K562 (cell line): Measurements from ENCODE around the gene NAB1. TPM values are rescaled to one million over a fixed set of nuclear protein-coding genes. Genes with fewer than 3 reads are reported as not detected.

Experiments
- FOXK2 ChIP-seq, 2 experiments: fragments of 450-650 bp; IDR thresholded peaks in 1 of 2; conservative IDR thresholded peaks in 1 of 2; 2 replicates each; pipeline ENCODE4 v1.6.1; 2016; ENCODE audit warnings: low read depth in 2 of 2, mild to moderate bottlenecking in 1 of 2
- HLTF ChIP-seq: fragments of 450-650 bp; IDR thresholded peaks from 2 replicates; pipeline ENCODE4 v1.6.1; 2016
- PHTF2 ChIP-seq: fragments of 250-450 bp; sonication (Bioruptor Pico); IDR thresholded peaks from 2 replicates; pipeline ENCODE4 v1.5.0; 2021; ENCODE audit warnings: mild to moderate bottlenecking
- PYGO2 ChIP-seq: fragments of 450-650 bp; IDR thresholded peaks from 2 replicates; pipeline ENCODE4 v1.6.1; 2016; ENCODE audit warnings: mild to moderate bottlenecking, missing genetic modification characterization, moderate library complexity, missing compliant biosample characterization
- ZEB2 ChIP-seq: fragments of 450-650 bp; IDR thresholded peaks from 2 replicates; pipeline ENCODE4 v1.6.1; 2016
- ZNF146 ChIP-seq: IDR thresholded peaks from one replicate; pipeline ENCODE4 v1.6.1; 2018; ENCODE audit warnings: missing compliant biosample characterization; ENCODE audit not compliant: unreplicated experiment
- ZNF436 ChIP-seq: fragments of 250-450, 450-650 bp; sonication (Bioruptor Pico); formaldehyde crosslinking; IDR thresholded peaks from 2 replicates; pipeline ENCODE4 v1.7.0; 2020; ENCODE audit warnings: mild to moderate bottlenecking
- ZNF785 ChIP-seq: fragments of 250-450 bp; sonication (Bioruptor Pico); IDR thresholded peaks from 2 replicates; pipeline ENCODE4 v1.4.0; 2020; ENCODE audit warnings: mild to moderate bottlenecking
- polyA plus RNA-seq, 8 experiments: library from polyadenylated mRNA; depleted of rRNA in 4 of 8; stranded (reverse) in 5 of 8; unstranded in 3 of 8; fragments of >200 nt; fragmentation: Nextera tagmentation in 2 of 8; fragmentation: Illumina TruSeq in 1 of 8; extraction: Ambion mirVana in 2 of 8; extraction: Trizol in 1 of 8; gene quantifications; 2 replicates each; pipeline versions ENCODE4 v1.2.1 to v1.2.3, GENCODE V29; 2011 to 2014; ENCODE audit warnings: inconsistent platforms in 1 of 8, missing spikeins in 1 of 8
- total RNA-seq, 7 experiments: library from RNA; depleted of rRNA in 6 of 7; stranded (reverse); fragments of >200 nt in 6 of 7; fragmentation: Illumina TruSeq in 2 of 7; extraction: Trizol in 2 of 7; gene quantifications; 2 replicates each; pipeline versions ENCODE4 v1.2.1 to v1.2.3, GENCODE V29; 2011 to 2021; ENCODE audit warnings: low replicate concordance in 1 of 7
- TF ChIP-seq, protein P1 (sequence below): fragments of 450-650 bp; IDR thresholded peaks from 2 replicates; pipeline ENCODE4 v1.6.1; 2016; ENCODE audit warnings: mild to moderate bottlenecking
- TF ChIP-seq, protein P2 (sequence below), 2 experiments: fragments of 150-350 bp in 1 of 2; IDR thresholded peaks; 2 replicates each; pipeline ENCODE4 v1.6.1; 2012 to 2016; ENCODE audit warnings: low read depth in 2 of 2, low read length in 2 of 2, mild to moderate bottlenecking in 1 of 2, moderate library complexity in 1 of 2
- TF ChIP-seq, protein P3 (sequence below): fragments of 450-650 bp; formaldehyde crosslinking; IDR thresholded peaks from 2 replicates; pipeline ENCODE4 v1.4.0; 2022; ENCODE audit warnings: mild to moderate bottlenecking, moderate library complexity
- TF ChIP-seq, protein P4 (sequence below): sonication (generic); formaldehyde crosslinking; IDR thresholded peaks from 2 replicates; pipeline ENCODE4 v1.8.0; 2022; ENCODE audit warnings: mild to moderate bottlenecking, missing genetic modification reagents

NAB1 gene
- total and polyA plus RNA-seq, 9 of the 15 experiments (the other 6 are each of a cell fraction or from before 2014, with no cell fraction given): 3.1 to 23.0 (median 16.3) TPM

DNA sequence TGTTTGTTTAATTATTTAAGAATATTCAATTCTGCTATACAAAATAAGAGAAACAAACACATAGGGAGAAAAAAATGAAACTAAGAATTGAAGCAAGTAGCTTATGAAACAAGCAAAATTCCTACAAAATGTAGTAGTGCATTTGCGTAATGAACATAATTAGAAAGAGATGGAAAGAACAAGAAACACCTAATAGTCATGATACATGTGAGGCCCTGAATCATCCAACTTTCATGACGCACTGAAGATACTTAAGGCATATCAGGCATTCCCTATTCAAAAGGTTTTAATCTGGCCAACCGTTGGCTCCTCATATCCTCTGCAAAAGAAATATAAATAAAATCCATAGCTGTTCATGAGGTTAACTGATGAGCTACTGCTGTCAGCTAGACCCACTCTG is 14.5 kb upstream of the NAB1 start (continued):
- TF ChIP-seq, protein P1, sequence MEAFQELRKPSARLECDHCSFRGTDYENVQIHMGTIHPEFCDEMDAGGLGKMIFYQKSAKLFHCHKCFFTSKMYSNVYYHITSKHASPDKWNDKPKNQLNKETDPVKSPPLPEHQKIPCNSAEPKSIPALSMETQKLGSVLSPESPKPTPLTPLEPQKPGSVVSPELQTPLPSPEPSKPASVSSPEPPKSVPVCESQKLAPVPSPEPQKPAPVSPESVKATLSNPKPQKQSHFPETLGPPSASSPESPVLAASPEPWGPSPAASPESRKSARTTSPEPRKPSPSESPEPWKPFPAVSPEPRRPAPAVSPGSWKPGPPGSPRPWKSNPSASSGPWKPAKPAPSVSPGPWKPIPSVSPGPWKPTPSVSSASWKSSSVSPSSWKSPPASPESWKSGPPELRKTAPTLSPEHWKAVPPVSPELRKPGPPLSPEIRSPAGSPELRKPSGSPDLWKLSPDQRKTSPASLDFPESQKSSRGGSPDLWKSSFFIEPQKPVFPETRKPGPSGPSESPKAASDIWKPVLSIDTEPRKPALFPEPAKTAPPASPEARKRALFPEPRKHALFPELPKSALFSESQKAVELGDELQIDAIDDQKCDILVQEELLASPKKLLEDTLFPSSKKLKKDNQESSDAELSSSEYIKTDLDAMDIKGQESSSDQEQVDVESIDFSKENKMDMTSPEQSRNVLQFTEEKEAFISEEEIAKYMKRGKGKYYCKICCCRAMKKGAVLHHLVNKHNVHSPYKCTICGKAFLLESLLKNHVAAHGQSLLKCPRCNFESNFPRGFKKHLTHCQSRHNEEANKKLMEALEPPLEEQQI: no peak
- TF ChIP-seq PHTF2 (CRISPR knock-in tag): no peak
- TF ChIP-seq, protein P2, sequence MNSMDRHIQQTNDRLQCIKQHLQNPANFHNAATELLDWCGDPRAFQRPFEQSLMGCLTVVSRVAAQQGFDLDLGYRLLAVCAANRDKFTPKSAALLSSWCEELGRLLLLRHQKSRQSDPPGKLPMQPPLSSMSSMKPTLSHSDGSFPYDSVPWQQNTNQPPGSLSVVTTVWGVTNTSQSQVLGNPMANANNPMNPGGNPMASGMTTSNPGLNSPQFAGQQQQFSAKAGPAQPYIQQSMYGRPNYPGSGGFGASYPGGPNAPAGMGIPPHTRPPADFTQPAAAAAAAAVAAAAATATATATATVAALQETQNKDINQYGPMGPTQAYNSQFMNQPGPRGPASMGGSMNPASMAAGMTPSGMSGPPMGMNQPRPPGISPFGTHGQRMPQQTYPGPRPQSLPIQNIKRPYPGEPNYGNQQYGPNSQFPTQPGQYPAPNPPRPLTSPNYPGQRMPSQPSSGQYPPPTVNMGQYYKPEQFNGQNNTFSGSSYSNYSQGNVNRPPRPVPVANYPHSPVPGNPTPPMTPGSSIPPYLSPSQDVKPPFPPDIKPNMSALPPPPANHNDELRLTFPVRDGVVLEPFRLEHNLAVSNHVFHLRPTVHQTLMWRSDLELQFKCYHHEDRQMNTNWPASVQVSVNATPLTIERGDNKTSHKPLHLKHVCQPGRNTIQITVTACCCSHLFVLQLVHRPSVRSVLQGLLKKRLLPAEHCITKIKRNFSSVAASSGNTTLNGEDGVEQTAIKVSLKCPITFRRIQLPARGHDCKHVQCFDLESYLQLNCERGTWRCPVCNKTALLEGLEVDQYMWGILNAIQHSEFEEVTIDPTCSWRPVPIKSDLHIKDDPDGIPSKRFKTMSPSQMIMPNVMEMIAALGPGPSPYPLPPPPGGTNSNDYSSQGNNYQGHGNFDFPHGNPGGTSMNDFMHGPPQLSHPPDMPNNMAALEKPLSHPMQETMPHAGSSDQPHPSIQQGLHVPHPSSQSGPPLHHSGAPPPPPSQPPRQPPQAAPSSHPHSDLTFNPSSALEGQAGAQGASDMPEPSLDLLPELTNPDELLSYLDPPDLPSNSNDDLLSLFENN (IDR thresholded peaks at IDR 0.05; ENCODE audit: low read depth in 2 of 2, low read length in 2 of 2): no peak
- TF ChIP-seq, protein P3, sequence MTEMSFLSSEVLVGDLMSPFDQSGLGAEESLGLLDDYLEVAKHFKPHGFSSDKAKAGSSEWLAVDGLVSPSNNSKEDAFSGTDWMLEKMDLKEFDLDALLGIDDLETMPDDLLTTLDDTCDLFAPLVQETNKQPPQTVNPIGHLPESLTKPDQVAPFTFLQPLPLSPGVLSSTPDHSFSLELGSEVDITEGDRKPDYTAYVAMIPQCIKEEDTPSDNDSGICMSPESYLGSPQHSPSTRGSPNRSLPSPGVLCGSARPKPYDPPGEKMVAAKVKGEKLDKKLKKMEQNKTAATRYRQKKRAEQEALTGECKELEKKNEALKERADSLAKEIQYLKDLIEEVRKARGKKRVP (CRISPR knock-in tag): no peak
- TF ChIP-seq ZNF146: no peak
- no peak for TF ChIP-seq HLTF
- TF ChIP-seq FOXK2 (conservative IDR thresholded peaks at IDR 0.05 in 1 of 2, IDR thresholded peaks at IDR 0.05 in 1 of 2; ENCODE audit: low read depth in 2 of 2): no peak
- no peak for TF ChIP-seq PYGO2 (tag)
- TF ChIP-seq ZNF436 (CRISPR knock-in tag): no peak
- TF ChIP-seq, protein P4, sequence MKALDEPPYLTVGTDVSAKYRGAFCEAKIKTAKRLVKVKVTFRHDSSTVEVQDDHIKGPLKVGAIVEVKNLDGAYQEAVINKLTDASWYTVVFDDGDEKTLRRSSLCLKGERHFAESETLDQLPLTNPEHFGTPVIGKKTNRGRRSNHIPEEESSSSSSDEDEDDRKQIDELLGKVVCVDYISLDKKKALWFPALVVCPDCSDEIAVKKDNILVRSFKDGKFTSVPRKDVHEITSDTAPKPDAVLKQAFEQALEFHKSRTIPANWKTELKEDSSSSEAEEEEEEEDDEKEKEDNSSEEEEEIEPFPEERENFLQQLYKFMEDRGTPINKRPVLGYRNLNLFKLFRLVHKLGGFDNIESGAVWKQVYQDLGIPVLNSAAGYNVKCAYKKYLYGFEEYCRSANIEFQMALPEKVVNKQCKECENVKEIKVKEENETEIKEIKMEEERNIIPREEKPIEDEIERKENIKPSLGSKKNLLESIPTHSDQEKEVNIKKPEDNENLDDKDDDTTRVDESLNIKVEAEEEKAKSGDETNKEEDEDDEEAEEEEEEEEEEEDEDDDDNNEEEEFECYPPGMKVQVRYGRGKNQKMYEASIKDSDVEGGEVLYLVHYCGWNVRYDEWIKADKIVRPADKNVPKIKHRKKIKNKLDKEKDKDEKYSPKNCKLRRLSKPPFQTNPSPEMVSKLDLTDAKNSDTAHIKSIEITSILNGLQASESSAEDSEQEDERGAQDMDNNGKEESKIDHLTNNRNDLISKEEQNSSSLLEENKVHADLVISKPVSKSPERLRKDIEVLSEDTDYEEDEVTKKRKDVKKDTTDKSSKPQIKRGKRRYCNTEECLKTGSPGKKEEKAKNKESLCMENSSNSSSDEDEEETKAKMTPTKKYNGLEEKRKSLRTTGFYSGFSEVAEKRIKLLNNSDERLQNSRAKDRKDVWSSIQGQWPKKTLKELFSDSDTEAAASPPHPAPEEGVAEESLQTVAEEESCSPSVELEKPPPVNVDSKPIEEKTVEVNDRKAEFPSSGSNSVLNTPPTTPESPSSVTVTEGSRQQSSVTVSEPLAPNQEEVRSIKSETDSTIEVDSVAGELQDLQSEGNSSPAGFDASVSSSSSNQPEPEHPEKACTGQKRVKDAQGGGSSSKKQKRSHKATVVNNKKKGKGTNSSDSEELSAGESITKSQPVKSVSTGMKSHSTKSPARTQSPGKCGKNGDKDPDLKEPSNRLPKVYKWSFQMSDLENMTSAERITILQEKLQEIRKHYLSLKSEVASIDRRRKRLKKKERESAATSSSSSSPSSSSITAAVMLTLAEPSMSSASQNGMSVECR (CRISPR knock-in tag): no peak
- TF ChIP-seq ZNF785: no peak
- TF ChIP-seq ZEB2: no peak
